NCI-H446 (cell line): ENCODE measurements around the gene MRPL58.
"Not testable (repeated sequence)": the region's sequence is repeated elsewhere in the genome, so short reads cannot be mapped to it uniquely, and the experiment has no call there.

Experiments
- DNase-seq, 2 experiments: peaks; one replicate each; lab custom pipeline; 2025; lab: John Stamatoyannopoulos, UW

The MRPL58 gene

DNA sequence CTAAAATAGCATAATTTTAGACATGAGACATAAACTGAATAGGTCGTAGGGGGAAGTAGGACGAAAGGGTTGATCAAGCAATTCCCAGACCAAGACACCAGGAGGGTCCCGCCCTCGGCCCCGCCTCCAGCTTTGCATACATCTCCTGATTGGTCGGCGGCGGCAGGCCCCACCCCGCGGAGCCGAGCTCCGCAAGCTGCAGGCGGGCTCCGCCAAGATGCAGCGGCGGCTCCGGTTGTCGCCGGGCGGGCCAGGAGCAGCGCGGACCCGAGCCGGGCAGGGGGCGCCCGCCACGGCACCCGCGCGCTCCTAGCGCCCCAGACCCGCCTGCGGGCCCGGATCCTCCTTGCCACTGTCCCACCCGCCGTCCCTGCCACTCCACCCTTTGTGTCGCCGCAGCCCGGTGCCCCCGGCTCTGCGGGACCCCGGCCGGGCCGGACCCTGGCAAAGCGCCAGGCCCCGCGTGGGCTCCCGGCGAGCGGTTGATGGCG is 25.0 kb upstream of the MRPL58 start, which contains the start of gene CDR2L:
CDR2L (plus strand) TSS at position 215 of the 491 bp plus-strand sequence. CDS start 412 bp downstream, outside the sequence.
- DNase-seq = peak; percentile 85 to 96

GRCh38 chr17:74987909-74988711 is 24.4 kb upstream of the MRPL58 start:
- DNase-seq = peak in 1 of 2 experiments; percentile 33

- DNase-seq = no peak
Measured at GRCh38 chr17:74990581-74991105, 21.8 kb upstream of the MRPL58 start.

- no peak for DNase-seq
Measured at GRCh38 chr17:74992223-74992622, 20.2 kb upstream of the MRPL58 start.

DNA sequence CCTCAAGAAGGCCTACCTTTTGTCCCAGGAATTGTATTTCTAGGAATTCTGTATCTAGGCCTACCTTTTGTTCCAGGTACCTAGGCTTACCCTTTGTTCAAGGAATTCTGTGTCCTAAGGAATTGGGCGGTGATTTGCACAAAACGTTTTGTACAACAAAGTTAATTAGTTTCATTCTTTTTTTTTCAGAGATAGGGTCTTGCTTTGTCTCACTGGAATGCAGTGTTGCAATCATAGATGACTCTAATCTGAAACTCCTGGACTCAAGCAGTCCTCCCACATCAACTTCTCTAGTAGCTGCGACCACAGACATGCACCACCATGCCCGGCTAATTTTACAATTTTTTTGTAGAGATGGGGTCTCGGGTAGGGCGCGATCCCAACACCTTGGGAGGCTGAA is 18.0 kb upstream of the MRPL58 start:
- no peak for DNase-seq

DNA sequence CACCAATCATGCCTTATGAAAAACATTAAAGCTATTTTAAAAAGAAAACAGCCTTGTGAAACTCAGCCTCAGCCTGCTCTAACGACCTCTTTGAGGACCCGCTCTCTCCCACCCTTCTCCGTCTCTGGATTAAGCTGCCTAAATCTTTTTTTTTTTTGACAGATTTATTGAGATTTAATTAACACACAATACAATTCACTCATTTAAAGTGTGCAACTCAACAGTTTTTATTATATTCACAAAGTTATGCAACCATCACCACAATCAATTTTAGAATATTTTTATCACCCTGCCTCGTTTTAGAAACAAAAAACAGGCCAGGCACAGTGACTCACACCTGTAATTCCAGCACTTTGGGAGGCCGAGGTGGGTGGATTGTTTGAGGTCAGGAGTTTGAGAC is 16.6 kb upstream of the MRPL58 start:
- no peak for DNase-seq

DNA sequence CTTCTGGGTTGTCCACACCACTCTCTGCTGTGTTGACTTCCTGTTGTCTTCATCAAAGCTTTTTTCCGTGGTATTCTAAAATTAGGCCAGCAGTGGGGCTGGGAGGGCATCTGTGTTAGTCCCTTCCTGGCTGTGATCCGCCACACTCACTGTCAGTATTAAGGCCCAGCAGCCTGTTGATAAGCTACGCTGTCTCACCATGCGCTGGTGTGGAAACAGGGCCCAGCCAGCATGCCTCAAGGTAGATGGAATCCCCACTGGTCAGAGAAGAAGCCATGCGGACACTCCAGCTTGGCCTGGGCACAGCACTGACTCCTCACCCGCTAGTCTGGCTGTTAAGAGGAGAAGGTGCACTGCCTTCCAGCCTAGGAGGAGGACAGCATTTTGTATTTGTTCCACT is 13.7 kb upstream of the MRPL58 start:
- DNase-seq = no peak

DNA sequence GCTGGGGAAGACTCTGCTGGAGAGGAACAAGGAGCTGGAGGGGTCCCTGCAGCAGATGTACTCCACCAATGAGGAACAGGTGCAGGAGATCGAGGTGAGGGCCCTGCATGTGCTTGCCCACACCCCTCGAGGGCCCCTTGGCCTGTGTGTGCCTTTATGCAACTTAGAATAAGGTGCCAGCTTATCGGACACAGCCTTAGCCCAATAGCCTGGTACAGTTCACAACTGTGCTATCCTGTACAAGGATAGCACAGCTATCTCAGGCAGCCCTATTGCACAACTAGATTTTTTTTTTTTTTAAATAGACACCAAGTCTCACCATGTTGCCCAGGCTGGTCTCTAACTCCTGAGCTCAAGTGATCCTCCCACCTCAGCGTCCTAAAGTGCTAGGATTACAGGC is 12.9 kb upstream of the MRPL58 start:
- no peak for DNase-seq

GRCh38 chr17:75001915-75002843 is 10.3 kb upstream of the MRPL58 start:
- no peak for DNase-seq

- DNase-seq = no peak
Measured at GRCh38 chr17:75003070-75003956, 9.2 kb upstream of the MRPL58 start.

DNA sequence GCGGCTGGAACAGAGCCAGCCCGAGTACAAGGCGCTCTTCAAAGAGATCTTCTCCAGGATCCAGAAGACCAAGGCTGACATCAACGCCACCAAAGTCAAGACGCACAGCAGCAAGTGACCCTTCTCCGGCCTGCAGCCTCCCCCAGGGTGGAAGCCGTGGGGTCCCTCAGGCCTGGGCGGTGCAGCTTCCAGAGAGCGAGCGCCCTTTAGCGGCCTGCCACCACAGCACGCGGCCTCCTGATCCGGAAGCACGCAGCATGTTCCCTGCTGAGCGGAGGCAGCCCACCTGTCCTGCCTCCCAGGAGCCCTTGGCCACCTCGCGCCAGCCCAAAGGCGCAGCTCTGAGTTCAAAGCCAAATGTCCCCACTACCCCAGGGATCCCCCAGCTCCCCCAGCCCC is 8.5 kb upstream of the MRPL58 start:
- DNase-seq = no peak

GRCh38 chr17:75004371-75004770 is 8.1 kb upstream of the MRPL58 start:
- DNase-seq = no peak

- no peak for DNase-seq
Measured at GRCh38 chr17:75005291-75005690, 7.2 kb upstream of the MRPL58 start.

- not testable (repeated sequence) for DNase-seq
Measured at GRCh38 chr17:75006084-75006483, 6.4 kb upstream of the MRPL58 start.

DNA sequence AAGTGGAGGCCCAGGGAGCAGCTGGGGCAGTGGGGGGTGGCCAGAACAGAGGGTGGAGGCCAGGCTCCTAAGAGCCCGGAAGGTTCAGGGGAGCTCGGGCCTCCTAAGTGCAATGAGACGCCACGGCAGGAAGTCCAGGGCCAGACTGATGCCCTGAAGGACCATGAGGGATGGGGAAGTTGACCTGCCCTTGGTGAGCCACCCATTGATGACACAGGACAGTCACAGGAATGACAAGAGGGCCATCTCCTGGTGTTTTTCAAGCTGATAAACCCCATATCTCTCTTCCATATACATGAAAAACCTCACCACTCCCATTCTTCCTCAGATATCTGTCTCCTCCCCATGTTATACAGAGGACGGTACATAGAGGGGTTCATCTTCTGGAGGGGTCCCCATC is 5.8 kb upstream of the MRPL58 start:
- no peak for DNase-seq

- DNase-seq = no peak
Measured at GRCh38 chr17:75008373-75008772, 4.1 kb upstream of the MRPL58 start.

DNA sequence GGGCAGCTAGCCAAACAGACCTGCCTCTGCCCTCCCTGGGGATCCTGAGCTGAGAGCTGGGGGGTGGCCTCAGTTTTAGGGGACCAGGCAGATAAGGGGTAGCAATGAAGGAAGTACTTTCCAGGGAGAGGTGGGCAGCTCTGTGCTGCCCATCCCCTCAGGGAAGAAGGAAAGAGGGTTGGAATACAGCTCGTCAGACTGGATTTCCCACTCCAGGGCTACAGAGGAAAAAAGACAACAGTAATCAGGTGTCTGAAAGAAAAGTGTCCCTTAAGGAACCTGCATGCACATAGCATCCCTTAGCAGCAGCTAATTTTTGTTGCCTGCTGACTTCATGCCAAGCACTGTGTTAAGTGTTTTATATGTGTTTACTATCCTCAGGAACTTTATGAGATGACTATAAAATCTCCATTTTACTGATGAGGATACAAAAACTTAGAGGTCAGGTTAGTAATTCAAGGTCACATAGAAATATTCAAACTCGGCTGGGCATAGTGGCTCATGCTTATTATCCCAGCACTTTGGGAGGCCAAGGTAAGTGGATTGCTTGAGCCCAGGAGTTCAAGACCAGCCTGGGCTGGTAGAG is 3.2 kb upstream of the MRPL58 start:
- DNase-seq = no peak

- DNase-seq = peak; percentile 74 to 77
Measured at GRCh38 chr17:75010683-75011400, 1.6 kb upstream of the MRPL58 start.

- peak; percentile 80 to 84 for DNase-seq
Measured at GRCh38 chr17:75011401-75012095, 922 bp upstream of the MRPL58 start.

DNA sequence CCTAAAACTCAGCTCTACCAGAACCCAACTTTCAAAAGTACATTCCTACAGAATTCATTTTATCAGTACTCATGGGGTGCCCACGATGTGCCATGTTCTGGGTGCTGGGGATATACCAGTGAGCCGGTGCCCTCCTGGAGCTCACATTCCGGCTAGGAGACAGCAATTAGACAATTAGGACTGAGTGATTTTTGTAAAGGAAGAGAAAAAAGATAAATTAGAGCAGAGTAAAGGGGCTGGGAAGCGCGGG is 449 bp upstream of the MRPL58 start:
- DNase-seq = no peak
